ENCODE data around the gene P3H1. TPM values are rescaled to one million over a fixed set of nuclear protein-coding genes. Genes with fewer than 3 reads are reported as not detected.

The P3H1 gene
- total and polyA plus RNA-seq, 2 of the 13 experiments (the other 11 are each of a cell fraction or from before 2014, with no cell fraction given), result 64.6 to 120 TPM

DNA sequence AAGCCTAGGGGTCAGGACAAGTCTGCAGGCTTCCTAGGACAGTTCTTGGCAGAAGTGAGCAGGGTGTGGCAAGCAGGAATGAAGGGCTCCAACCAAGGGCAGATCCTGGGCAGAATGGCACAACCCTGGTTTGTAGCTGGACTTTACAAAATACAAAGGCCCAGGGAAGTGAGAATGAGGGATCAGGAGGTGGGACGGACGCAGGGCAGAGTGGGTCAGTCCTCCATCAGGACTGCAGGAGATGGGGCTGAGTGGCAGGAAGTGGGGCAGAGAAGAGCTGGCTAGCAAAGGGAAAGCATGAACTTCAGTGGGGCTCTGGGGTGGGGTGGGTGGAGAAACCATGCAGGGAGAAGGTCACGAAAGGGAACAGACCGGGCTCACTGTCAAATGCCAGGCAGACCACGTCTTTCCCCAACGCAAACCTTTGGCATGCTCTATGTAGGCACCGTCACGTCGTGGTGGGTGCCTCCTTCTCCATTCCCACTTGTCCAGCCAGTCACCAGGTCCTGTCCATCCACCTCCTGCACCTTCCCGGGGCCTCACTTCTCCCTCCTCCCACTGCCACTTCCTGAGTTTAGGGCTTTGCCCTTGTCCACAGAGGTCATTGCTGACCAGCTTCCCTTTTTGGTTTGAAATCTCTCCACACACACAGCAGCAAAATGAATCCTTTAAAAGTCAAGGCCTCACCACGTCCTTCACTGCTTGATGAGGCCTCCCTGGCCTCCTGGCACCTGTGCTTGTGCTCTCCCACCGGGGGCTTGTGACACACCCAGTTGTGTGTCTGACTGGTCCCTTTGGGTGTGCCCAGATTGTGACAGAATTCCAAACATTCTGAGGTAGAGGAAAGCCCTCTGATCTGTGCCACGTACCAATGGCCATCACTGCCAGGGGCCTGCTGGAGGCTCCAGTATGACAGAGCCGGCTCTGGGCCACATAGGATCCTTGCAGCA is 18.1 kb downstream of the P3H1 start (continued):
- TF ChIP-seq, protein P1, sequence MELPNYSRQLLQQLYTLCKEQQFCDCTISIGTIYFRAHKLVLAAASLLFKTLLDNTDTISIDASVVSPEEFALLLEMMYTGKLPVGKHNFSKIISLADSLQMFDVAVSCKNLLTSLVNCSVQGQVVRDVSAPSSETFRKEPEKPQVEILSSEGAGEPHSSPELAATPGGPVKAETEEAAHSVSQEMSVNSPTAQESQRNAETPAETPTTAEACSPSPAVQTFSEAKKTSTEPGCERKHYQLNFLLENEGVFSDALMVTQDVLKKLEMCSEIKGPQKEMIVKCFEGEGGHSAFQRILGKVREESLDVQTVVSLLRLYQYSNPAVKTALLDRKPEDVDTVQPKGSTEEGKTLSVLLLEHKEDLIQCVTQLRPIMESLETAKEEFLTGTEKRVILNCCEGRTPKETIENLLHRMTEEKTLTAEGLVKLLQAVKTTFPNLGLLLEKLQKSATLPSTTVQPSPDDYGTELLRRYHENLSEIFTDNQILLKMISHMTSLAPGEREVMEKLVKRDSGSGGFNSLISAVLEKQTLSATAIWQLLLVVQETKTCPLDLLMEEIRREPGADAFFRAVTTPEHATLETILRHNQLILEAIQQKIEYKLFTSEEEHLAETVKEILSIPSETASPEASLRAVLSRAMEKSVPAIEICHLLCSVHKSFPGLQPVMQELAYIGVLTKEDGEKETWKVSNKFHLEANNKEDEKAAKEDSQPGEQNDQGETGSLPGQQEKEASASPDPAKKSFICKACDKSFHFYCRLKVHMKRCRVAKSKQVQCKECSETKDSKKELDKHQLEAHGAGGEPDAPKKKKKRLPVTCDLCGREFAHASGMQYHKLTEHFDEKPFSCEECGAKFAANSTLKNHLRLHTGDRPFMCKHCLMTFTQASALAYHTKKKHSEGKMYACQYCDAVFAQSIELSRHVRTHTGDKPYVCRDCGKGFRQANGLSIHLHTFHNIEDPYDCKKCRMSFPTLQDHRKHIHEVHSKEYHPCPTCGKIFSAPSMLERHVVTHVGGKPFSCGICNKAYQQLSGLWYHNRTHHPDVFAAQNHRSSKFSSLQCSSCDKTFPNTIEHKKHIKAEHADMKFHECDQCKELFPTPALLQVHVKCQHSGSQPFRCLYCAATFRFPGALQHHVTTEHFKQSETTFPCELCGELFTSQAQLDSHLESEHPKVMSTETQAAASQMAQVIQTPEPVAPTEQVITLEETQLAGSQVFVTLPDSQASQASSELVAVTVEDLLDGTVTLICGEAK (IDR thresholded peaks at IDR 0.05), result no peak
- TF ChIP-seq, protein P1 (CRISPR knock-in tag; IDR thresholded peaks at IDR 0.05), result no peak
- TF ChIP-seq CBX2 (IDR thresholded peaks at IDR 0.05; ENCODE audit: low read depth, low read length), result no peak
- TF ChIP-seq CBX2 (CRISPR knock-in tag; IDR thresholded peaks at IDR 0.05; ENCODE audit: low read depth), result no peak
- TF ChIP-seq IRF2 (CRISPR knock-in tag; IDR thresholded peaks at IDR 0.05), result no peak

All from HepG2 (cell line).